GM21390 (cell line): ENCODE data around the gene MYO1A.
"Not testable (repeated sequence)": the region's sequence is repeated elsewhere in the genome, so short reads cannot be mapped to it uniquely, and the experiment has no call there.

ENCODE experiments used
- ATAC-seq: cut with Tn5 transposase; IDR thresholded peaks from one replicate; pipeline ENCODE4 v1.9.1; 2021; ENCODE audit not compliant: unreplicated experiment

The MYO1A gene

DNA sequence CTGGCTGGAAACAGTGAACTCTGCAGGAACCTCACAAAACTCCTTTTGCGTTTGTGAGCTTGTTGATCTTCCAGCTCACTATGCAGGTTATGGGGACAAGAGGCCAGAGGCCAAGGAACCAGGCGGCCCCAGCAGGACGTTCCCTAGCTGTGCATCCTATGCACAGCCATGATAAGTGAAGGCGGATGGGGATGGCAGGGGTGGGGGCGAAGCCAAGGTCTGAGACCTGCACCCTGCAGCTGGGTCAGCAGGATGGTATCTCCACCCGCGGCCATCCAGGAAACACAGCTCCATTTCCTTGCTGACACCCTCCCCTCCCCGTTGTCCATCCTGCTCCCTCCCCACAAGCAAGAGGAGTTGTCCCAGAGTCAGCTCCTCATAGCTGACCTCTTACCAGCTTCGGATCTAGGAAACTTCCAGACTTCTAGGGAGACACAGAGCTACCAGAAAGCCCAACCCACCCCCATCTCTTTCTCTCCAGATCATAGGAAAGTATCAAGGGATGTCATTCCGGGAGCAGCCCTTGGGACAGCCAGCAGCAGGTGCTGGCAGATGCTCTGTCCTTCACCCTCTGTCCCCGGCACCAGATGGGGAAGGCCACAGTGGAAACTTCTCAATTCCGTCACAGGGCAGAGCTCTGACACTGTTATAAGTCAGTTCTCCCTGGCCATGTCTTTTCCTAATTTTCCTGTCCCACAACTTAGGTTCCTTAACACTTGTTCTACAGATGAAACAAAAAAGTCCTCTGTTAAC, 53.0 kb downstream of the MYO1A start:
- ATAC-seq: no peak

GRCh38 chr12:56995930-56996496, 53.9 kb downstream of the MYO1A start:
- no peak for ATAC-seq

DNA sequence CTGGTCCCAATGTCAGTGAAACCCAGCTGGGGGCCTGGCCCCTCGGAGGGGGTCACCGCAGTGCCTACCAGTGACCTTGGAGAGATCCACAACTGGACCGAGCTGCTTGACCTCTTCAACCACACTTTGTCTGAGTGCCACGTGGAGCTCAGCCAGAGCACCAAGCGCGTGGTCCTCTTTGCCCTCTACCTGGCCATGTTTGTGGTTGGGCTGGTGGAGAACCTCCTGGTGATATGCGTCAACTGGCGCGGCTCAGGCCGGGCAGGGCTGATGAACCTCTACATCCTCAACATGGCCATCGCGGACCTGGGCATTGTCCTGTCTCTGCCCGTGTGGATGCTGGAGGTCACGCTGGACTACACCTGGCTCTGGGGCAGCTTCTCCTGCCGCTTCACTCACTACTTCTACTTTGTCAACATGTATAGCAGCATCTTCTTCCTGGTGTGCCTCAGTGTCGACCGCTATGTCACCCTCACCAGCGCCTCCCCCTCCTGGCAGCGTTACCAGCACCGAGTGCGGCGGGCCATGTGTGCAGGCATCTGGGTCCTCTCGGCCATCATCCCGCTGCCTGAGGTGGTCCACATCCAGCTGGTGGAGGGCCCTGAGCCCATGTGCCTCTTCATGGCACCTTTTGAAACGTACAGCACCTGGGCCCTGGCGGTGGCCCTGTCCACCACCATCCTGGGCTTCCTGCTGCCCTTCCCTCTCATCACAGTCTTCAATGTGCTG, 54.6 kb downstream of the MYO1A start:
- no peak for ATAC-seq

GRCh38 chr12:56994231-56994746, 55.6 kb downstream of the MYO1A start:
- ATAC-seq: no peak

GRCh38 chr12:56993346-56993745, 56.6 kb downstream of the MYO1A start:
- no peak for ATAC-seq

GRCh38 chr12:56991319-56992246, 58.3 kb downstream of the MYO1A start:
- ATAC-seq: no peak

DNA sequence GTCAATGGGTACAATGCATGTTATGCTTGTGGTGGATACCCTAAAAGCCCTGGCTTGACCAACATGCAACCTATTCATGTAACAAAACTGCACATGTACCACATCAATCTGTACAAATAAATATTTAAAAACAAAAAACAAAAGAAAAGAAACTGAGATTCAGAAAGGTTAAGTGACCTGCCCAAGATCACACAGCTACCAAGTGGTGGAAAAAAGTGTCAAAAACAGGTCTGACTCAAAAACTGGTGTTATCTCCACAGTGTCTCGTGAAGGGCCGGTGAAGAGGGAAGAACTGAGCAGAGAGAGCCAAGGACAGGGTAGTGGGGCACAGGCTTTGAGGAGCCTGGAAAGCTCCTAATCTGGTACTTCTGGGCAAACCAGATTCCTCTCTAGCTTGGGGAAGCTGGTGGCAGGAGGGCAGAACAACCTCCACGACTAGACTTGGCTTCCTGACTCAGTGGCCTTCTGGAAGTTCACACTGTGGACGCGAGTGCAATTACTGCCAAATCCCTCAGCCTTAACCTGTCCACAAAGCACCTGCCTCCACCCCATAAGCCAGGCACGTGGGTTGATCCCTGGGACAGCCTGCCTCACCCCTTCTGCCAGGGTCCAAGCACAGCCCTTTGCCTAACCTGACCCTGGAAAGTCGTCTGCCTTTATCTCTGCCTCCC, 59.1 kb downstream of the MYO1A start:
- ATAC-seq: no peak

GRCh38 chr12:56989861-56990610, 59.9 kb downstream of the MYO1A start:
- ATAC-seq: no peak

- no peak for ATAC-seq
These were observed 61.7 kb downstream of the MYO1A start for GRCh38 chr12:56988207-56988739.

DNA sequence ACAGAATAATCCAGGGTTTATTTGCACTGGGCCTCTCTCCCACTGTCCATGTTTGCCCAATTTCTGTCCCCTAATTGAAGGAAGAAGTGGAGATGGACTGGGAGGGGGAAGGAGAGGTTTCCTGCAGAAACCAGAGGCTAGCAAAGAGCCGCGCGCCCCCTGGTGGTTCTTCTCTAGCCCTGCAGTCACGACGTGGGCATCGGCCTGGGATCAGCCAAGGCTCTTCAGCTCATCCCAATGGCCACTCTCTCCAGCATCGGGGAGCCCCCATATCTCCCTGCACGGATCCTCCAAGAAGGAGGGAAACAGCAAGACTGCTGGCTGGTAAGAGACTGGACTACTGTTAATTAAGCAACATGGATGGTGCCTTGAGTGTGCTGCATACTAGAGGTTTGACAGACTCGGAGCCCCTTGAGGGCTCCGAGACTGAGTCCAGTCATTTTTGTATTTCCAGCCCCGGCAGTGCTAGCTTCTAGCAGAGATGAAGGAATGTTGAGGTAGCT, 62.3 kb downstream of the MYO1A start:
- ATAC-seq: peak; percentile 60

DNA sequence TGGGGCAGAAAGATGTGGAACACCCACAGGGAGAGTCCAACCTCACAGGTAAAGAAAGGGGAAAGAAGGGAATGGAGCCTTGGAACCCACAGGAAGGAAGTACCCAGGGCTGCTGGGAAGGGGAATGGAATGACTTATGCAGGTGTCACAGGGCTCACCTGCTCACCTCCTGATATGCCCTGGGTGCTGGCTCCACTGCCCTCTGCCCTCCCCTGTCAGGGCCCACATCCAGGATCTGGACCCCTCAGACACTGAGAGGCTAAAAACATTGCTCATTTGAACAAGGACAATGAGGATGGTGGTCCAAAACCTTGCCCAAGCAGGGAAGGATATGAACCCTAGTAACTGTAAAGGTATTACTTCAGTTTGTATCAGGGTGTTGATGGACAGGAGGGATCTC, 62.9 kb downstream of the MYO1A start:
- ATAC-seq: no peak

GRCh38 chr12:56985714-56986113, 64.2 kb downstream of the MYO1A start:
- not testable (repeated sequence) for ATAC-seq

GRCh38 chr12:56983386-56983785, 66.5 kb downstream of the MYO1A start:
- no peak for ATAC-seq

DNA sequence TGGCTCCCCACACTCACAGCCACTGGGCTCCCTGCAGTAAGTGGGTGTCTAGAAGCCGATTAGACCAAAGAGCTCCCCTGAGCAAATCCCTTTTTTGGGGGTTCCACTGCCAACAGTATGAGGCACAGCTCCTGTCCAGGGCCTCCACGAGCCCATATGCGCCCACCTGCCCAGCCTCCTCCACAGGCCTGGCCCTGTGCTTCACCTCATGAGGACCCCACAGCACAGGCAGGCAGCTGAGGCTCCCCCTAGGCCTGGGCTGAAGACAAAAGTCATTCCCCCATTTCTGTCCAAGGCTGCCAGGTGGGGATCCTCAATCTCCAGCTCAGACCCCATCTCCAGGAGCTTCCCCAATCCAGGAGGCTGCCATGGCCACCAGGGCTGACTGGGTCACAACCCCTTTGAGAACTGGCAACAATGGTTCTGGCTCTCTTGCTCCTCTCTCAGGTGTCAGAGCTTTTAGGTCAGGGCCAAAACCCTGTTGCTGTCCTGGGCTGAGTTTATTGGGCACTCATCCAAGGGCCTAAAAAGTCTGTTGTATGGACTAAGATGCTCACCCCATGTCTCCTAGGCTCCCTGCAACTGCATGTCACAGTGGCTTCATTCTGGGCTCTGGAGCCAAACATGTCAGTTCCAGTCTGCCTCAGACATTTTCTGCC, 67.2 kb downstream of the MYO1A start:
- not testable (repeated sequence) for ATAC-seq

GRCh38 chr12:56980941-56981530, 68.9 kb downstream of the MYO1A start:
- ATAC-seq: no peak

GRCh38 chr12:56980268-56980667, 69.7 kb downstream of the MYO1A start:
- no peak for ATAC-seq

GRCh38 chr12:56979628-56980027, 70.3 kb downstream of the MYO1A start:
- ATAC-seq: no peak
